ENCODE results near the gene FSTL4. TPM values are rescaled to one million over a fixed set of nuclear protein-coding genes. Genes with fewer than 3 reads are reported as not detected.
A peak's percentile ranks its signal among the peaks of the same experiment; 100 is the strongest.

Gene FSTL4
- total RNA-seq, 1 experiment from 2014 or later = 2.1 TPM

- in situ Hi-C loops (cut with HindIII; ENCODE audit: low pct_unique_long_range_greater_than_20kb, low sequenced_read_pairs) = no loop called here
- no peak for DNase-seq (ENCODE audit: low read depth, low spot score)
Measured at GRCh38 chr5:133382661-133383579, 229.4 kb downstream of the FSTL4 start.

- in situ Hi-C loops (cut with HindIII; ENCODE audit: low pct_unique_long_range_greater_than_20kb, low sequenced_read_pairs) = no loop called here
- DNase-seq (ENCODE audit: low read depth, low spot score) = no peak
Measured at GRCh38 chr5:133381571-133382365, 230.6 kb downstream of the FSTL4 start.

GRCh38 chr5:133381041-133381440 is 231.3 kb downstream of the FSTL4 start:
- in situ Hi-C loops (cut with HindIII; ENCODE audit: low pct_unique_long_range_greater_than_20kb, low sequenced_read_pairs) = no loop called here
- DNase-seq (ENCODE audit: low read depth, low spot score) = no peak

GRCh38 chr5:133377736-133378135 is 234.6 kb downstream of the FSTL4 start:
- DNase-seq (ENCODE audit: low read depth, low spot score) = no peak
- in situ Hi-C loops (cut with HindIII; ENCODE audit: low pct_unique_long_range_greater_than_20kb, low sequenced_read_pairs) = no loop called here

GRCh38 chr5:133376986-133377385 is 235.4 kb downstream of the FSTL4 start:
- in situ Hi-C loops (cut with HindIII; ENCODE audit: low pct_unique_long_range_greater_than_20kb, low sequenced_read_pairs) = no loop called here
- no peak for DNase-seq (ENCODE audit: low read depth, low spot score)

- in situ Hi-C loops (cut with HindIII; ENCODE audit: low pct_unique_long_range_greater_than_20kb, low sequenced_read_pairs) = no loop called here
- DNase-seq (ENCODE audit: low read depth, low spot score) = no peak
Measured at GRCh38 chr5:133373121-133373870, 239.0 kb downstream of the FSTL4 start.

- in situ Hi-C loops (cut with HindIII; ENCODE audit: low pct_unique_long_range_greater_than_20kb, low sequenced_read_pairs) = no loop called here
- peak; percentile 4 for DNase-seq (ENCODE audit: low read depth, low spot score)
Measured at GRCh38 chr5:133372293-133372937, 239.9 kb downstream of the FSTL4 start.

- in situ Hi-C loops (cut with HindIII; ENCODE audit: low pct_unique_long_range_greater_than_20kb, low sequenced_read_pairs) = no loop called here
- no peak for DNase-seq (ENCODE audit: low read depth, low spot score)
Measured at GRCh38 chr5:133371371-133372155, 240.8 kb downstream of the FSTL4 start.

GRCh38 chr5:133370904-133371303 is 241.4 kb downstream of the FSTL4 start:
- DNase-seq (ENCODE audit: low read depth, low spot score) = no peak
- in situ Hi-C loops (cut with HindIII; ENCODE audit: low pct_unique_long_range_greater_than_20kb, low sequenced_read_pairs) = no loop called here

GRCh38 chr5:133370036-133370831 is 242.1 kb downstream of the FSTL4 start:
- DNase-seq (ENCODE audit: low read depth, low spot score) = no peak
- in situ Hi-C loops (cut with HindIII; ENCODE audit: low pct_unique_long_range_greater_than_20kb, low sequenced_read_pairs) = no loop called here

GRCh38 chr5:133368916-133369783 is 243.2 kb downstream of the FSTL4 start:
- DNase-seq (ENCODE audit: low read depth, low spot score) = no peak
- in situ Hi-C loops (cut with HindIII; ENCODE audit: low pct_unique_long_range_greater_than_20kb, low sequenced_read_pairs) = no loop called here

- DNase-seq (ENCODE audit: low read depth, low spot score) = no peak
Measured at GRCh38 chr5:133367984-133368383, 244.4 kb downstream of the FSTL4 start.

GRCh38 chr5:133367071-133367786 is 245.1 kb downstream of the FSTL4 start:
- DNase-seq (ENCODE audit: low read depth, low spot score) = no peak
- in situ Hi-C loops (cut with HindIII; ENCODE audit: low pct_unique_long_range_greater_than_20kb, low sequenced_read_pairs) = no loop called here

More at GRCh38 chr5:133367984-133368383, 244.4 kb downstream of the FSTL4 start:
- in situ Hi-C loops (cut with HindIII; ENCODE audit: low pct_unique_long_range_greater_than_20kb, low sequenced_read_pairs) = no loop called here

- in situ Hi-C loops (cut with HindIII; ENCODE audit: low pct_unique_long_range_greater_than_20kb, low sequenced_read_pairs) = no loop called here
- peak; percentile 11 for DNase-seq (ENCODE audit: low read depth, low spot score)
Measured at GRCh38 chr5:133366438-133366837, 245.9 kb downstream of the FSTL4 start.

GRCh38 chr5:133365738-133366137 is 246.6 kb downstream of the FSTL4 start:
- in situ Hi-C loops (cut with HindIII; ENCODE audit: low pct_unique_long_range_greater_than_20kb, low sequenced_read_pairs) = no loop called here
- DNase-seq (ENCODE audit: low read depth, low spot score) = no peak
